ENCODE measurements around the gene NEU4.

The NEU4 gene

DNA sequence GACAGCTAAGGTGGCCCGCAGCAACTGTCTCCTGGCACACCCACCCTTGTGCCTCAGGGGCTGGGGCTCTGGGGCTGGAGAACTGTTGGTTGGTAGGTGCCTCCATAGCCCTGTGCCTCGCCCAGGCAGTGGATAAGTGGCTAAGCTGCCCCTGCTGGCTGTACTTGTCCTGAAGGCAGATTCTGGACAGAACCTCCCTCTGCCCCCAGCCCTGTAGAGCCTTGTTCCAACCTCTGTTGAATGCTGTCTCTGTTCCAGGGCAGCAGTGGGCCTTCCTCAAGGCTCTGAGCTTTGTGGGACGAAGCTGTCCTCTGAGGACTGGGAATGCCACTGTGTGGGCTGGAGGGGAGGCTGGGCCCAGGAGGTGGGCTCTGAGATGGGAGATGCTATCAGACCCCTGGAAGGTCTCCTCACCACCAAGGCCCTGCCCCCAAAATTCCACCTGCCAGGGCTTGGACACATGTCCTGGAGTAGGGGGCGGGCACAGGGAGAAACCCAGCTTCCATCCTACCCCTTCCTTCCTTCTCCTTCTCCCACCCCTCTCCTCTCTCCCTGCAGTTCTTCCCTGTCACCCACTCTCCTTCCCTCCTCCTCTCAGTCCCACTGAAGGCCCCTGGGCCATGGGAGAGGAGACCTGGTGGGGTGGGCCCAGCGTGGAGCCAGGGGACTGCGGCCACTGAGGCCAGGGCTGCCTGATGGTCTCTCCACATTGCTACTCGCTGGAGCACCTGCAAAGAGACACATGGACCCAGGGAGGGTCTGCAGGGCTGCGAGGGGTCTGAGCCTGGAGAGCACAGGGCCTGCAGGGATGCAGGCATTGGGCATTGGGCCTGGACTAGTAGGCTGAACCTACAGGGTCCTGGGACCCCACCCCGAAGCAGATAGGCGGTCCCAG is 51.4 kb downstream of the NEU4 start:
- H3K9me3 ChIP-seq (ENCODE audit: control insufficient read depth in 2 of 2, low read length in 2 of 2), result no peaks in the 10 kb centered on the region
- H3K4me1 ChIP-seq (ENCODE audit: control insufficient read depth in 2 of 2, insufficient read depth in 2 of 2, low read length in 2 of 2), result peaks cover 8 to 11% of the 10 kb centered on the region in 2 donors
- H3K27ac ChIP-seq (ENCODE audit: low read depth in 2 of 2, low read length in 2 of 2), result peak overlapping the region; percentile 61 to 70
- peak overlapping the region in 1 of 2 donors; percentile 57 for H3K9ac ChIP-seq (ENCODE audit: low read depth in 1 of 2, low read length in 2 of 2)
- no peaks in the 10 kb centered on the region for H3K36me3 ChIP-seq (ENCODE audit: control insufficient read depth in 2 of 2, insufficient read depth in 2 of 2, low read length in 2 of 2)
- no peak overlapping the region for H3K4me3 ChIP-seq (ENCODE audit: low read length in 2 of 2)
- H3K27me3 ChIP-seq (ENCODE audit: control insufficient read depth in 2 of 2, insufficient read depth in 2 of 2, low read length in 2 of 2), result peaks cover 15 to 22% of the 10 kb centered on the region in 2 donors

DNA sequence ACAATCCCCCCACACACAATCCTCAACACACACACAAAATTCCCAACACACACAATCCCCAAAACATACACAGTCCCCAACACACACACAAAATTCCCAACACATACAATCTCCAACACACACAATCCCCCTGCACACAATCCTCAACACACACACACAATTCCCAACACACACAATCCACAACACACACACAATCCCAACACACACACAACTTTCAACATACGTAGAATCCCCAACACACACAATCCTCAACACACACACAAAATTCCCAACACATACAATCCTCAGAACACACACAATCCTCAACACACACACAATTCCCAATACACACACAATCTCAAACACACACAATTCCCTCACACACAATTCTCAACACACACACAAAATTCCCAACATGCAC is 52.3 kb downstream of the NEU4 start:
- Histone ChIP-seq H3K9me3 (ENCODE audit: control insufficient read depth in 2 of 2, low read length in 2 of 2) (no peaks in the 10 kb centered on the region), H3K9ac (ENCODE audit: low read depth in 1 of 2, low read length in 2 of 2) (no peak overlapping the region), H3K27me3 (ENCODE audit: control insufficient read depth in 2 of 2, insufficient read depth in 2 of 2, low read length in 2 of 2) (peaks cover 19 to 28% of the 10 kb centered on the region in 2 donors), H3K4me1 (ENCODE audit: control insufficient read depth in 2 of 2, insufficient read depth in 2 of 2, low read length in 2 of 2) (peaks cover 8 to 11% of the 10 kb centered on the region in 2 donors), H3K36me3 (ENCODE audit: control insufficient read depth in 2 of 2, insufficient read depth in 2 of 2, low read length in 2 of 2) (no peaks in the 10 kb centered on the region), H3K27ac (ENCODE audit: low read depth in 2 of 2, low read length in 2 of 2) (no peak overlapping the region), H3K4me3 (ENCODE audit: low read length in 2 of 2) (no peak overlapping the region)

DNA sequence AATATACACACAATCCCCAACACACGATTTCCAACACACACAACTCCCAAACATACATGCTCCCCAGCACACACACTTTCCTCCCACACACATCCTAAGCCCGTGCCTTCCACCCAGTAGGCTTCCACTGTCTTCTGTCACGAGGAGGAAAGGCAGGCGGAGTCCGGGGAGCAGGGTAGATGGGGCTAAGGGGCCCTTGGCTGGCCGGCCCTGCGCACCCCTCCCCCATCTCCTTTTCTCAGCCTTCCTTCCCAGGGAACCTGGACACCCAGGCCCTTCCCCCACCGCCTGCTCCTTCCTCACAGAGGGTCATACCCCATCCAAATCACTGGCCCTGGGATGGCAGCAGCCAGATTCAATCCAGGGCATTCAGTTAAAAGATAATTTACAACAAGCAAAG is 53.1 kb downstream of the NEU4 start:
- H3K4me1 ChIP-seq (ENCODE audit: control insufficient read depth in 2 of 2, insufficient read depth in 2 of 2, low read length in 2 of 2), result peaks cover 8 to 11% of the 10 kb centered on the region in 2 donors
- H3K27me3 ChIP-seq (ENCODE audit: control insufficient read depth in 2 of 2, insufficient read depth in 2 of 2, low read length in 2 of 2), result peaks cover 19 to 29% of the 10 kb centered on the region in 2 donors
- no peaks in the 10 kb centered on the region for H3K36me3 ChIP-seq (ENCODE audit: control insufficient read depth in 2 of 2, insufficient read depth in 2 of 2, low read length in 2 of 2)
- H3K27ac ChIP-seq (ENCODE audit: low read depth in 2 of 2, low read length in 2 of 2), result no peak overlapping the region
- H3K9me3 ChIP-seq (ENCODE audit: control insufficient read depth in 2 of 2, low read length in 2 of 2), result no peaks in the 10 kb centered on the region
- no peak overlapping the region for H3K4me3 ChIP-seq (ENCODE audit: low read length in 2 of 2)
- no peak overlapping the region for H3K9ac ChIP-seq (ENCODE audit: low read depth in 1 of 2, low read length in 2 of 2)

DNA sequence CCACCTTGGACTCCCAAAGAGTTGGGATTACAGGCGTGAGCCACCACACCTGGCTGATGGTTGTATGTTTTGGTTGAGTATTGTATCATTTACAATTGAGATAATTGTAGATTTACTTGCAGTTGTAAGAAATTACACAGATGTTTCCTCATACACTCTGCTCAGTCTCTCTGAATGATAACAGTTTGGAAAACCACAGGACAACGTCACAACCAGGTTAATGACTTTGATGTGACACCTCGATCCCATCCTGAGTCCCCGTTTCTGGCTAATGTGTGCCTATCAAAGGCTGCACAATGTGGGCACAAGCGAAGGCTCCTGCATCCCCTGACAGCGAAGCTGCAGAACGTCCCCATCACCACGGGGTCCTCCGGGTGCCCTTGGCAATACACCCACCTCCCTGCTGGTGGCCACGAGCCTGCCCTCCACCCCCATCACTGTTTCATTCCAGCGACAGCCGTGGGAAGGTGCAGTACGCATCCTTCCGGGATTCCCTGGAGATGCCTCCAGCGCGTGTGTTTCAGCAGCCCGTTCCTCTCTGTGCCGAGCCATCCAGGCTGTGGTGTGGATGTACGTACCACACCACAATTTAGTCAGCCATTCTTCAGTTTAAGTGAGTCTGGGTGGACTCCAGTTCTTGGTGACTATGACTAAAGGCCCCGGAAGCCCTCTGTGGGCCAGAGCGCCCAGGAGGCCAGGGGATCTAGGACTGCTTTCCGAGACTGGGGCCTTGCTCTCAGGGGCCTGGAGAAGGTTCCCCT is 54.0 kb downstream of the NEU4 start:
- no peaks in the 10 kb centered on the region for H3K9me3 ChIP-seq (ENCODE audit: control insufficient read depth in 2 of 2, low read length in 2 of 2)
- peaks cover 8 to 11% of the 10 kb centered on the region in 2 donors for H3K4me1 ChIP-seq (ENCODE audit: control insufficient read depth in 2 of 2, insufficient read depth in 2 of 2, low read length in 2 of 2)
- peak overlapping the region in 1 of 2 donors; percentile 43 for H3K27ac ChIP-seq (ENCODE audit: low read depth in 2 of 2, low read length in 2 of 2)
- no peak overlapping the region for H3K9ac ChIP-seq (ENCODE audit: low read depth in 1 of 2, low read length in 2 of 2)
- peaks cover 19 to 34% of the 10 kb centered on the region in 2 donors for H3K27me3 ChIP-seq (ENCODE audit: control insufficient read depth in 2 of 2, insufficient read depth in 2 of 2, low read length in 2 of 2)
- no peaks in the 10 kb centered on the region for H3K36me3 ChIP-seq (ENCODE audit: control insufficient read depth in 2 of 2, insufficient read depth in 2 of 2, low read length in 2 of 2)
- no peak overlapping the region for H3K4me3 ChIP-seq (ENCODE audit: low read length in 2 of 2)

DNA sequence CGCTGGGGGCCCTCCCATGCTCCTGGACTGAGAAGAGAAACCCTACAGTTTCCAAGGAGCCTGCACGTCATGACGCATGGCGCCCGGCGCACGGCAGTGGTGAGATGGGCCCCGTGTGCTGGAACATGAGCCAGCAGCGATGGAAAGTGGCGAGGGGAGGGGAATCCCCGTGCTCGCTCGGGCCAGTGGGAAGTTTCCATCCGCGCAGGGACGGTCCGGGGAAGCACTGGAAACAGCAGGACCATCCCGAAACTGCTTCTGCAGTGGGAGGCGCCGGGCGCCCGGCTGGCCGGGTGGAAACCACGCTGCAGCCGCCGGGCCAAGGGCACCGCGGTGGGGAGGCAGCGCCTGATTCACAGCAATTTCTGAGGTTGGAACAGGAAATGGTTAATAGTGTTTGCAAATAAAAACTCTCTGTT is 54.6 kb downstream of the NEU4 start:
- H3K27me3 ChIP-seq (ENCODE audit: control insufficient read depth in 2 of 2, insufficient read depth in 2 of 2, low read length in 2 of 2), result peaks cover 19 to 40% of the 10 kb centered on the region in 2 donors
- H3K4me3 ChIP-seq (ENCODE audit: low read length in 2 of 2), result no peak overlapping the region
- H3K9me3 ChIP-seq (ENCODE audit: control insufficient read depth in 2 of 2, low read length in 2 of 2), result no peaks in the 10 kb centered on the region
- H3K27ac ChIP-seq (ENCODE audit: low read depth in 2 of 2, low read length in 2 of 2), result peak overlapping the region in 1 of 2 donors; percentile 43
- H3K4me1 ChIP-seq (ENCODE audit: control insufficient read depth in 2 of 2, insufficient read depth in 2 of 2, low read length in 2 of 2), result peaks cover 8 to 11% of the 10 kb centered on the region in 2 donors
- H3K9ac ChIP-seq (ENCODE audit: low read depth in 1 of 2, low read length in 2 of 2), result no peak overlapping the region
- no peaks in the 10 kb centered on the region for H3K36me3 ChIP-seq (ENCODE audit: control insufficient read depth in 2 of 2, insufficient read depth in 2 of 2, low read length in 2 of 2)

DNA sequence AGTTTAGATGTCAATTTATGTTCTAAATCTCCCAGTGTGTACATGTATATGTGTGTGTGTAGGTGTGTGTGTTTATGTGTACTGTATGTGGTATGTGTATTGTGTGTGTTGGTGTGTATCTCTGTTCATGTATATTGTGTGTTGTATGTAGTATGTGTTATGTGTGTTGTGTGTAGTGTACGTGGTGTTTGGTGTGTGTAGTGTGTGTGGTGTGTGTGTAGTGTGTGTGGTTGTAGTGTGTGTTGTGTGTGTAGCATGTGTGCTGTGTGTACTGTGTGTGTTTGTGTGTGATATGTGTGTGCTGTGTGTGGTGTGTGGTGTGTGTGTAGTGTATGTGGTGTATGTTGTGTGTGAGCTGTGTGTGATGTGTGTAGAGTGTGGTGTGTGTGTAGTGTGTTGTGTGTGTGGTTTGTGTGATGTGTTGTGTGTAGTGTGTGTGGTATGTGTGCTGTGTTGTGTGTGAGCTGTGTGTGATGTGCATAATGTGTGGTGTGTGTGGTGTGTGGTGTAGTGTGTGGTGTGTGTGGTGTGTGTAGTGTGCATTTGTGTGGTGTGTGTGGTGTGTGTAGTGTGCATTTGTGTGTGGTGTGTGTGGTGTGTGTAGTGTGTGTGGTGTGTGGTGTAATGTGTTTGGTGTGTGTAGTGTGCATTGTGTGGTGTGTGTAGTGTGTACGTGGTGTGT is 55.3 kb downstream of the NEU4 start:
- Histone ChIP-seq H3K27me3 (ENCODE audit: control insufficient read depth in 2 of 2, insufficient read depth in 2 of 2, low read length in 2 of 2) (peaks cover 19 to 42% of the 10 kb centered on the region in 2 donors), H3K36me3 (ENCODE audit: control insufficient read depth in 2 of 2, insufficient read depth in 2 of 2, low read length in 2 of 2) (no peaks in the 10 kb centered on the region), H3K9ac (ENCODE audit: low read depth in 1 of 2, low read length in 2 of 2) (no peak overlapping the region), H3K4me3 (ENCODE audit: low read length in 2 of 2) (no peak overlapping the region), H3K9me3 (ENCODE audit: control insufficient read depth in 2 of 2, low read length in 2 of 2) (no peaks in the 10 kb centered on the region), H3K4me1 (ENCODE audit: control insufficient read depth in 2 of 2, insufficient read depth in 2 of 2, low read length in 2 of 2) (peaks cover 4 to 8% of the 10 kb centered on the region in 2 donors), H3K27ac (ENCODE audit: low read depth in 2 of 2, low read length in 2 of 2) (no peak overlapping the region)

DNA sequence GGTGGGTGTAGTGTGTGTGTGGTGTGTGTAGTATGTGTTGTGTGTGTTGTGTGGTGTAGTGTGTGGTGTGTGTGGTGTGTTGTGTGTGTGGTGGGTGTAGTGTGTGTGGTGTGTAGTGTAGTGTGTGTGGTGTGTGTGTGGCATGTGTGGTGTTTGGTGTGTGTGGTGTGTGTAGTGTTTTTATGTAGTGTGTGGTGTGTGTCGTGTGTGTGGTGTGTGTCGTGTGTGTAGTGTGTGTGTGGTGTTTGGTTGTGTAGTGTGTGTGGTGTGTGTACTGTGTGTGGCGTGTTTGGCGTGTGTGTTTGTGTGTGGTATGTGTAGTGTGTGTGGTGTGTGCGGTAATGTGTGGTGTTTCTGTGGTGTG is 55.8 kb downstream of the NEU4 start:
- Histone ChIP-seq H3K4me3 (ENCODE audit: low read length in 2 of 2) (no peak overlapping the region), H3K4me1 (ENCODE audit: control insufficient read depth in 2 of 2, insufficient read depth in 2 of 2, low read length in 2 of 2) (peaks cover 2 to 3% of the 10 kb centered on the region in 2 donors), H3K9ac (ENCODE audit: low read depth in 1 of 2, low read length in 2 of 2) (no peak overlapping the region), H3K27me3 (ENCODE audit: control insufficient read depth in 2 of 2, insufficient read depth in 2 of 2, low read length in 2 of 2) (peaks cover 19 to 42% of the 10 kb centered on the region in 2 donors), H3K9me3 (ENCODE audit: control insufficient read depth in 2 of 2, low read length in 2 of 2) (no peaks in the 10 kb centered on the region), H3K27ac (ENCODE audit: low read depth in 2 of 2, low read length in 2 of 2) (no peak overlapping the region), H3K36me3 (ENCODE audit: control insufficient read depth in 2 of 2, insufficient read depth in 2 of 2, low read length in 2 of 2) (no peaks in the 10 kb centered on the region)

DNA sequence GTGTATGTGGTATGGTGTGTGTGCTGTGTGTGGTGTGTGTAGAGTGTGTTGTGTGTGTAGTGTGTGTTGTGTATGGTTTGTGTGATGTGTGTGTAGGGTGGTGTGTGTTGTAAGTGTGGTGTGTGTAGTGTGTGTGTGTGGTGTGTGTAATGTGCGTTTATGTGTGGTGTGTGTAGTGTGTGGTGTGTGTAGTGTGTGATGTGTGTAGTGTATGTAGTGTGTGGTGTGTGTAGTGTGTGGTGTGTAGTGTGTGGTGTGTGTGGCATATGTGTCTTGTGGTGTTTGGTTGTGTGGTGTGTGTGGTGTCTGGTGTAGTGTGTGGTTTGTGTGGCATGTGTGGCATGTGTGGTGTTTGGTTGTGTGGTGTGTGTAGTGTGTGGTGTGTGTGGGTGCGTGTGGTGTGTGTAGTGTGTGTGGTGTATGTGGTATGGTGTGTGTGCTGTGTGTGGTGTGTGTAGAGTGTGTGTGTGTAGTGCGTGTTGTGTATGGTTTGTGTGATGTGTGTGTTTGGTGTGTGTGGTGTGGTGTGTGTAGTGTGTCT is 56.5 kb downstream of the NEU4 start:
- Histone ChIP-seq H3K27ac (ENCODE audit: low read depth in 2 of 2, low read length in 2 of 2) (no peak overlapping the region), H3K4me3 (ENCODE audit: low read length in 2 of 2) (no peak overlapping the region), H3K36me3 (ENCODE audit: control insufficient read depth in 2 of 2, insufficient read depth in 2 of 2, low read length in 2 of 2) (no peaks in the 10 kb centered on the region), H3K9me3 (ENCODE audit: control insufficient read depth in 2 of 2, low read length in 2 of 2) (no peaks in the 10 kb centered on the region), H3K4me1 (ENCODE audit: control insufficient read depth in 2 of 2, insufficient read depth in 2 of 2, low read length in 2 of 2) (peaks cover 0 to under 1% of the 10 kb centered on the region in 2 donors), H3K9ac (ENCODE audit: low read depth in 1 of 2, low read length in 2 of 2) (no peak overlapping the region), H3K27me3 (ENCODE audit: control insufficient read depth in 2 of 2, insufficient read depth in 2 of 2, low read length in 2 of 2) (peaks cover 19 to 39% of the 10 kb centered on the region in 2 donors)

DNA sequence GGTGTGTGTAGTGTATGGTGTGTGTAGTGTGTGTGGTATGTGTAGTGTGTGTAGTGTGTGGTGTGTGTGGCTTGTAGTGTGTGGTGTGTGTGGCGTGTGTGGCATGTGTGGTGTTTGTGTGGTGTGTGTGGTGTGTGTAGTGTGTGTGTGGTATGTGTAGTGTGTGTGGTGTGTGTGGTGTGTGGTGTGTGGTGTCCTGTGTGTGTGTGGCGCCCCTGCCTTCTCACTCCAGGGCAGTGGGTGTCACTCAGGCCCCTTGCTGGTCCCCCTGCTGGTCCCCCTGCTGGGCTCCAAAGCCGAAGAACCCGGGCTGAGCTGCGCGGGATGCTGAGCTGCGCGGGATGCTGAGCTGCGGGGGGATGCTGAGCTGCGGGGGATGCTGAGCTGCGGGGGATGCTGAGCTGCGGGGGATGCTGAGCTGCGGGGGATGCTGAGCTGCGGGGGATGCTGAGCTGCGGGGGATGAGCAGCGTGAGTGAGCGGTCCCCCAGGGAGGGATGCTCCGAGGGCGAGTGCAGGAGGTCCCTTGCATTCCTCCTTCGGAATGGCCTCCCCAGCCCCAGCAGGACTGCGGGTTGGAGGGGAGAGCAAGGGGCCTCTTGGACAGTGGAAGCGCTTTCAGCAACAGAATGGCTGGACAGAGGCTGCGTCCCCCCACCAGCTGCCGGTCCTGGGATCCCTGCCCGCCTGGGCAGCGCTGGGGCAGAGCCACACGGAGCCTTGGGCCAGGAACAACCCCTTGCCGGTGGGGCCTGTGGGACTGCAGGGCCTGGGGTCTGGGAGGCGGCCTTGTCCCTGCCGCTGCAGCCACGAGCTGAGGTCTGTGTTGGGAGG is 57.2 kb downstream of the NEU4 start:
- Histone ChIP-seq H3K4me3 (ENCODE audit: low read length in 2 of 2) (no peak overlapping the region), H3K27me3 (ENCODE audit: control insufficient read depth in 2 of 2, insufficient read depth in 2 of 2, low read length in 2 of 2) (peaks cover 19 to 39% of the 10 kb centered on the region in 2 donors), H3K9me3 (ENCODE audit: control insufficient read depth in 2 of 2, low read length in 2 of 2) (no peaks in the 10 kb centered on the region), H3K4me1 (ENCODE audit: control insufficient read depth in 2 of 2, insufficient read depth in 2 of 2, low read length in 2 of 2) (no peaks in the 10 kb centered on the region), H3K27ac (ENCODE audit: low read depth in 2 of 2, low read length in 2 of 2) (no peak overlapping the region), H3K9ac (ENCODE audit: low read depth in 1 of 2, low read length in 2 of 2) (no peak overlapping the region), H3K36me3 (ENCODE audit: control insufficient read depth in 2 of 2, insufficient read depth in 2 of 2, low read length in 2 of 2) (no peaks in the 10 kb centered on the region)

Data from mucosa of rectum (tissue), 2 donors.